T-cell (primary cell): ENCODE data around the gene MAPRE2. TPM values are rescaled to one million over a fixed set of nuclear protein-coding genes. Genes with fewer than 3 reads are reported as not detected.

Source experiments
- ATAC-seq, 4 experiments: fragments of 200-7000 bp in 3 of 4; fragments of 150-1000 bp in 1 of 4; cut with Tn5 transposase; replicated peaks in 1 of 4; 1 replicate in 3 of 4; 2 replicates in 1 of 4; pipeline ENCODE4 v1.10.0; 2021; ENCODE audit warnings: moderate library complexity in 3 of 4, mild to moderate bottlenecking in 2 of 4, moderate number of reproducible peaks in 1 of 4
- CTCF ChIA-PET, 2 donors: fragments of 300-600 bp; sonication (Branson Sonifier 250); formaldehyde crosslinking; loops; one replicate each; lab custom pipeline; 2022; ENCODE audit warnings: antibody characterized with exemption in 2 of 2; lab: Charles Lee
- POLR2A ChIA-PET, 2 donors: fragments of 300-600 bp; sonication (Branson Sonifier 250); formaldehyde crosslinking; loops; one replicate each; lab custom pipeline; 2022; ENCODE audit warnings: antibody characterized with exemption in 2 of 2; lab: Charles Lee
- DNase-seq, 35 experiments: peaks; one replicate each; pipeline versions ENCODE4 v3.0.0 to v3.0.0-alpha.2; 2013 to 2023
- H3K27ac ChIP-seq: one replicate; pipeline ENCODE4 v1.5.1; 2013; ENCODE audit warnings: low read length
- H3K27me3 ChIP-seq, 2 experiments: replicated peaks in 1 of 2; 1 replicate in 1 of 2; 2 replicates in 1 of 2; pipeline versions ENCODE4 v1.6.1 to v1.7.0; 2013; ENCODE audit warnings: low read length in 1 of 2, mixed read lengths in 1 of 2; ENCODE audit not compliant: control insufficient read depth in 2 of 2, insufficient read depth in 2 of 2; ENCODE audit errors: extremely low read depth in 1 of 2
- H3K36me3 ChIP-seq, 2 donors: 1 replicate in 1 of 2; 2 replicates in 1 of 2; pipeline versions ENCODE4 v1.6.1 to v1.7.0; 2013; ENCODE audit warnings: low read length in 1 of 2; ENCODE audit not compliant: control insufficient read depth in 2 of 2, insufficient read depth in 1 of 2; ENCODE audit errors: extremely low read depth in 1 of 2
- H3K4me1 ChIP-seq, 2 experiments: 1 replicate in 1 of 2; 2 replicates in 1 of 2; pipeline versions ENCODE4 v1.6.1 to v1.7.0; 2013; ENCODE audit warnings: low read length in 2 of 2, mixed read lengths in 1 of 2; ENCODE audit not compliant: insufficient read depth in 2 of 2, control insufficient read depth in 1 of 2; ENCODE audit errors: extremely low read depth in 1 of 2
- H3K4me3 ChIP-seq, 2 donors: 1 replicate in 1 of 2; 2 replicates in 1 of 2; pipeline versions ENCODE4 v1.5.1 to v1.7.0; 2013; ENCODE audit warnings: mild to moderate bottlenecking in 2 of 2, low read length in 1 of 2, moderate library complexity in 1 of 2; ENCODE audit not compliant: control insufficient read depth in 1 of 2; ENCODE audit errors: extremely low read depth in 1 of 2
- H3K9me3 ChIP-seq: 2 replicates; pipeline ENCODE4 v1.7.0; 2013
- H3K27ac Mint-ChIP-seq, 2 donors: one replicate each; pipeline ENCODE4 v1.8.0; 2020 to 2021; ENCODE audit warnings: mild to moderate bottlenecking in 2 of 2, mixed read lengths in 2 of 2
- H3K27me3 Mint-ChIP-seq, 2 donors: one replicate each; pipeline ENCODE4 v1.8.0; 2021 to 2022; ENCODE audit warnings: mixed read lengths in 2 of 2
- H3K36me3 Mint-ChIP-seq: one replicate; pipeline ENCODE4 v1.8.0; 2021; ENCODE audit warnings: mixed read lengths
- H3K4me1 Mint-ChIP-seq, 3 donors: one replicate each; pipeline ENCODE4 v1.8.0; 2020 to 2022; ENCODE audit warnings: mixed read lengths in 3 of 3, mild to moderate bottlenecking in 1 of 3
- H3K4me3 Mint-ChIP-seq, 3 donors: one replicate each; pipeline ENCODE4 v1.8.0; 2020 to 2022; ENCODE audit warnings: mild to moderate bottlenecking in 3 of 3, mixed read lengths in 3 of 3, moderate library complexity in 3 of 3
- H3K9me3 Mint-ChIP-seq, 3 donors: one replicate each; pipeline ENCODE4 v1.8.0; 2020 to 2022; ENCODE audit warnings: mixed read lengths in 3 of 3
- WGBS: methylation state at CpG from one replicate; pipeline ENCODE4 v1.1.5; 2013; ENCODE audit warnings: missing lambda C conversion rate; ENCODE audit not compliant: insufficient coverage; 5-methylcytosine and 5-hydroxymethylcytosine counted together
- total RNA-seq, 35 experiments: library from RNA in 6 of 35; stranded (reverse) in 6 of 35; fragments of 120-200 nt in 1 of 35; gene quantifications; one replicate each; pipeline versions ENCODE4 v1.2.1 to v1.2.4 and lab custom pipeline; 2013 to 2026

The MAPRE2 gene
- total RNA-seq, 5 donors from 2014 or later (not counting 1 experiment from before 2014, with no cell fraction given) = 45.6 to 96.7 (median 53.9) TPM

- Histone ChIP-seq H3K27me3 (no peaks in the 10 kb centered on the region), H3K4me3 (no peak overlapping the region), H3K9me3 (no peaks in the 10 kb centered on the region), H3K4me1 (no peaks in the 10 kb centered on the region), H3K27ac (no peak overlapping the region), H3K36me3 (peaks cover 0 to 3% of the 10 kb centered on the region in 2 donors)
- ChIA-PET CTCF (interaction anchor here (0.6 to 1.2 kb wide), 8 partner anchors 11 to 1715 kb away, joined by 3 to 5 read pairs (median 3); no protein-coding TSS in a partner anchor), POLR2A (interaction anchor here (0.7 to 1.2 kb wide), 3 partner anchors 10 to 42 kb away, joined by 4 to 5 read pairs (median 4); no protein-coding TSS in a partner anchor)
- H3K9me3 Mint-ChIP-seq = no peaks in the 10 kb centered on the region
- DNase-seq = no peak
- no peak for ATAC-seq
- peaks cover 33% of the 10 kb centered on the region for H3K36me3 Mint-ChIP-seq
- H3K4me3 Mint-ChIP-seq = no peak overlapping the region
- H3K4me1 Mint-ChIP-seq = peaks cover 48 to 64% (median 53%) of the 10 kb centered on the region in 3 donors
- no peak overlapping the region for H3K27ac Mint-ChIP-seq
- no peaks in the 10 kb centered on the region for H3K27me3 Mint-ChIP-seq
- 94% methylated on average over 2 of the region's 5 CpGs for WGBS
These were observed 43.6 kb downstream of the MAPRE2 start for GRCh38 chr18:35084494-35085449.

- Histone ChIP-seq H3K4me3 (no peak overlapping the region), H3K9me3 (no peaks in the 10 kb centered on the region), H3K27ac (no peak overlapping the region), H3K4me1 (no peaks in the 10 kb centered on the region), H3K36me3 (peaks cover 0 to 2% of the 10 kb centered on the region in 2 donors), H3K27me3 (no peaks in the 10 kb centered on the region)
- WGBS = 80% methylated on average over 1 of the region's 3 CpGs
- Mint-ChIP-seq H3K27me3 (no peaks in the 10 kb centered on the region), H3K4me3 (no peak overlapping the region), H3K36me3 (peaks cover 34% of the 10 kb centered on the region), H3K9me3 (no peaks in the 10 kb centered on the region), H3K27ac (no peak overlapping the region), H3K4me1 (peaks cover 49 to 62% (median 51%) of the 10 kb centered on the region in 3 donors)
- DNase-seq (no peak), ATAC-seq (no peak)
- POLR2A ChIA-PET = interaction anchor here (0.7 to 1.2 kb wide), 5 partner anchors 11 to 44 kb away, joined by 3 to 5 read pairs (median 4); no protein-coding TSS in a partner anchor
- CTCF ChIA-PET = interaction anchor here (0.6 to 1.2 kb wide), 7 partner anchors 12 to 1715 kb away, joined by 3 to 5 read pairs (median 3); no protein-coding TSS in a partner anchor
These were observed 44.5 kb downstream of the MAPRE2 start for GRCh38 chr18:35085450-35086380.

GRCh38 chr18:35086704-35087103, 45.5 kb downstream of the MAPRE2 start:
- Mint-ChIP-seq H3K4me1 (peaks cover 44 to 54% (median 49%) of the 10 kb centered on the region in 3 donors), H3K27me3 (no peaks in the 10 kb centered on the region), H3K4me3 (no peak overlapping the region), H3K9me3 (no peaks in the 10 kb centered on the region), H3K36me3 (peaks cover 27% of the 10 kb centered on the region), H3K27ac (no peak overlapping the region)
- no peaks in the 10 kb centered on the region for H3K27me3 ChIP-seq
- ChIA-PET CTCF (interaction anchor here in 1 of 2 donors (0.5 to 1.1 kb wide), 2 partner anchors 81 to 298 kb away, joined by 3 read pairs; no protein-coding TSS in a partner anchor), POLR2A (interaction anchor here (1.0 to 1.2 kb wide), 2 partner anchors 40 to 45 kb away, joined by 3 read pairs; no protein-coding TSS in a partner anchor)
- no peaks in the 10 kb centered on the region for H3K4me1 ChIP-seq
- no peak for ATAC-seq
- H3K9me3 ChIP-seq = no peaks in the 10 kb centered on the region
- H3K4me3 ChIP-seq = no peak overlapping the region
- DNase-seq = no peak
- WGBS = no CpG with 5 or more reads among the region's 2 CpGs
- peaks cover 0 to 3% of the 10 kb centered on the region in 2 donors for H3K36me3 ChIP-seq
- H3K27ac ChIP-seq = no peak overlapping the region

- H3K36me3 Mint-ChIP-seq = peaks cover 35% of the 10 kb centered on the region
- DNase-seq (no peak), ATAC-seq (no peak)
- H3K9me3 ChIP-seq = no peaks in the 10 kb centered on the region
- H3K4me3 ChIP-seq = no peak overlapping the region
- H3K4me3 Mint-ChIP-seq = no peak overlapping the region
- H3K9me3 Mint-ChIP-seq = no peaks in the 10 kb centered on the region
- H3K36me3 ChIP-seq = peaks cover 0 to 3% of the 10 kb centered on the region in 2 donors
- no peak overlapping the region for H3K27ac ChIP-seq
- ChIA-PET CTCF (no interaction called here), POLR2A (no interaction called here)
- WGBS = 100% methylated on average over 1 of the region's 3 CpGs
- no peaks in the 10 kb centered on the region for H3K27me3 ChIP-seq
- H3K27ac Mint-ChIP-seq = no peak overlapping the region
- H3K4me1 Mint-ChIP-seq = peaks cover 43 to 57% (median 51%) of the 10 kb centered on the region in 3 donors
- no peaks in the 10 kb centered on the region for H3K27me3 Mint-ChIP-seq
- H3K4me1 ChIP-seq = no peaks in the 10 kb centered on the region
These were observed 46.5 kb downstream of the MAPRE2 start for GRCh38 chr18:35087726-35088125.

GRCh38 chr18:35088921-35089320, 47.7 kb downstream of the MAPRE2 start:
- Histone ChIP-seq H3K27ac (no peak overlapping the region), H3K4me1 (no peaks in the 10 kb centered on the region), H3K36me3 (peaks cover 0 to 3% of the 10 kb centered on the region in 2 donors), H3K27me3 (no peaks in the 10 kb centered on the region), H3K4me3 (no peak overlapping the region), H3K9me3 (no peaks in the 10 kb centered on the region)
- WGBS = 100% methylated on average over 3 of the region's 3 CpGs
- ATAC-seq (no peak), DNase-seq (no peak)
- peaks cover 28% of the 10 kb centered on the region for H3K36me3 Mint-ChIP-seq
- H3K27me3 Mint-ChIP-seq = no peaks in the 10 kb centered on the region
- peak overlapping the region in 1 of 2 donors; percentile 12 for H3K27ac Mint-ChIP-seq
- H3K9me3 Mint-ChIP-seq = no peaks in the 10 kb centered on the region
- ChIA-PET CTCF (interaction anchor here in 1 of 2 donors (0.8 kb wide), 1 partner anchor 63 kb away, joined by 4 read pairs; no protein-coding TSS in a partner anchor), POLR2A (interaction anchor here in 1 of 2 donors (0.6 kb wide), 1 partner anchor 42 kb away, joined by 9 read pairs; no protein-coding TSS in a partner anchor)
- H3K4me1 Mint-ChIP-seq = peaks cover 47 to 58% (median 54%) of the 10 kb centered on the region in 3 donors
- no peak overlapping the region for H3K4me3 Mint-ChIP-seq
